PC-9 (cell line): ENCODE measurements around the gene WDR93. TPM values are rescaled to one million over a fixed set of nuclear protein-coding genes. Genes with fewer than 3 reads are reported as not detected.
A peak's percentile ranks its signal among the peaks of the same experiment; 100 is the strongest.
"Not testable (repeated sequence)": the region's sequence is repeated elsewhere in the genome, so short reads cannot be mapped to it uniquely, and the experiment has no call there.

ENCODE experiments used
- BruUV-seq: library from RNA; stranded (reverse); fragments of 400-500 nt; replicated peaks from 2 replicates; lab custom pipeline; 2021; lab: Mats Ljungman, UMichigan
- CTCF ChIA-PET: fragments of 300-600 bp; sonication (Branson Sonifier 250); formaldehyde crosslinking; loops from one replicate; lab custom pipeline; 2022; ENCODE audit warnings: antibody characterized with exemption; lab: Charles Lee
- POLR2A ChIA-PET: fragments of 300-600 bp; sonication (Branson Sonifier 250); formaldehyde crosslinking; loops from one replicate; lab custom pipeline; 2022; ENCODE audit warnings: antibody characterized with exemption; ENCODE audit not compliant: unreplicated experiment; lab: Charles Lee
- DNase-seq, 2 experiments: peaks; one replicate each; pipeline versions ENCODE4 v3.0.0 to v3.0.0-alpha.2; 2015 to 2022; ENCODE audit warnings: mixed read lengths in 1 of 2
- H2AFZ ChIP-seq: fragments of 200-600 bp; sonication (generic); 2 replicates; pipeline ENCODE4 v1.8.1; 2017; ENCODE audit warnings: antibody characterized with exemption
- H3F3A ChIP-seq: fragments of 200-600 bp; sonication (generic); 2 replicates; pipeline ENCODE4 v1.8.1; 2017; ENCODE audit warnings: antibody characterized with exemption, mild to moderate bottlenecking, low read depth; ENCODE audit not compliant: insufficient read depth
- H3K27ac ChIP-seq: fragments of 200-600 bp; sonication (generic); 2 replicates; pipeline ENCODE4 v1.6.1; 2016; ENCODE audit warnings: mixed run types
- H3K27me3 ChIP-seq: fragments of 200-600 bp; sonication (generic); 2 replicates; pipeline ENCODE4 v1.6.1; 2016; ENCODE audit warnings: low read depth, mixed run types; ENCODE audit not compliant: insufficient read depth
- H3K36me3 ChIP-seq: fragments of 200-600 bp; sonication (generic); 2 replicates; pipeline ENCODE4 v1.6.1; 2016; ENCODE audit warnings: low read depth, mixed run types
- H3K4me1 ChIP-seq: fragments of 200-600 bp; sonication (generic); replicated peaks from 2 replicates; pipeline ENCODE4 v1.6.1; 2016; ENCODE audit warnings: mixed run types; ENCODE audit not compliant: insufficient read depth
- H3K4me2 ChIP-seq: fragments of 200-600 bp; sonication (generic); 2 replicates; pipeline ENCODE4 v1.6.1; 2017; ENCODE audit warnings: mixed run types
- H3K4me3 ChIP-seq: fragments of 200-600 bp; sonication (generic); 2 replicates; pipeline ENCODE4 v1.6.1; 2016; ENCODE audit warnings: mixed run types
- H3K79me2 ChIP-seq: fragments of 200-600 bp; sonication (generic); 2 replicates; pipeline ENCODE4 v1.6.1; 2017; ENCODE audit warnings: low read depth, mixed run types
- H3K9me2 ChIP-seq: fragments of 200-600 bp; sonication (generic); 2 replicates; pipeline ENCODE4 v1.8.1; 2017; ENCODE audit warnings: mild to moderate bottlenecking; ENCODE audit not compliant: insufficient read depth
- H3K9me3 ChIP-seq: fragments of 200-600 bp; sonication (generic); 2 replicates; pipeline ENCODE4 v1.8.1; 2016; ENCODE audit warnings: low read depth; ENCODE audit not compliant: insufficient read depth
- H4K20me1 ChIP-seq: fragments of 200-600 bp; sonication (generic); 2 replicates; pipeline ENCODE4 v1.8.1; 2017; ENCODE audit not compliant: insufficient read depth
- CTCF ChIP-seq: fragments of 200-600 bp; sonication (generic); conservative IDR thresholded peaks from 2 replicates; pipeline ENCODE4 v1.6.1; 2017; ENCODE audit warnings: mixed run types, antibody characterized with exemption, mild to moderate bottlenecking, moderate library complexity
- EZH2 ChIP-seq: fragments of 200-600 bp; sonication (generic); IDR thresholded peaks from 2 replicates; pipeline ENCODE4 v1.8.0; 2017; ENCODE audit warnings: antibody characterized with exemption, low read depth
- intact Hi-C: fragments of 100-400 bp; cut with micrococcal nuclease; formaldehyde crosslinking; loops from one replicate; pipeline ENCODE4 v1.10.0; 2022; ENCODE audit not compliant: unreplicated experiment
- total RNA-seq: library from RNA; stranded (reverse); gene quantifications from 2 replicates; pipeline ENCODE4 v1.2.3, GENCODE V29; 2021

Gene WDR93
- total RNA-seq, 1 experiment from 2014 or later, result 1.8 TPM

- H3K36me3 ChIP-seq, result peaks cover 23% of the 10 kb centered on the region; the same call in 1 of the 2 replicates
- POLR2A ChIA-PET, result no interaction called here
- H3K9me2 ChIP-seq, result no peaks in the 10 kb centered on the region
- H3F3A ChIP-seq, result peaks cover 20% of the 10 kb centered on the region
- H3K27ac ChIP-seq, result no peak overlapping the region
- intact Hi-C loops, result no loop called here
- DNase-seq, result no peak
- no peaks in the 10 kb centered on the region for H4K20me1 ChIP-seq
- H3K4me1 ChIP-seq, result peaks cover 27% of the 10 kb centered on the region
- H3K4me3 ChIP-seq, result no peak overlapping the region
- BruUV-seq, result no TSS peak
- H2AFZ ChIP-seq, result no peak overlapping the region
- H3K4me2 ChIP-seq, result no peak overlapping the region
- H3K9me3 ChIP-seq, result no peaks in the 10 kb centered on the region
- CTCF ChIA-PET, result no interaction called here
- no peaks in the 10 kb centered on the region for H3K27me3 ChIP-seq
- H3K79me2 ChIP-seq, result peaks cover 20% of the 10 kb centered on the region
- TF ChIP-seq EZH2, result no peak
- TF ChIP-seq CTCF, result no peak
Measured at GRCh38 chr15:89686522-89686921, 4.1 kb upstream of the WDR93 start.

GRCh38 chr15:89689930-89690275 lies 708 bp upstream of the WDR93 start:
- H3K27ac ChIP-seq, result 0 out of 2 replicates have a peak overlapping the region, but pooled peaks have one; percentile 14
- BruUV-seq, H3K36me3 ChIP-seq, H3K9me3 ChIP-seq, H4K20me1 ChIP-seq, CTCF ChIA-PET, DNase-seq, H3K27me3 ChIP-seq, POLR2A ChIA-PET, H3K9me2 ChIP-seq: not testable (repeated sequence)
- H3F3A ChIP-seq, result peaks cover 37% of the 10 kb centered on the region
- H3K4me1 ChIP-seq, result peaks cover 36% of the 10 kb centered on the region
- peak overlapping the region; percentile 99 for H2AFZ ChIP-seq
- intact Hi-C loops, result loop anchor here (1.0 kb wide), 1 partner anchor 27 kb away; no protein-coding TSS in a partner anchor
- H3K79me2 ChIP-seq, result peaks cover 20% of the 10 kb centered on the region
- H3K4me2 ChIP-seq, result peak overlapping the region; percentile 88
- H3K4me3 ChIP-seq, result peak overlapping the region; percentile 82

- TF ChIP-seq EZH2 (no peak), CTCF (no peak)
- Histone ChIP-seq H3K9me3 (no peaks in the 10 kb centered on the region), H3K36me3 (no peaks in the 10 kb centered on the region), H3K27ac (no peak overlapping the region), H2AFZ (no peak overlapping the region), H3K4me2 (peak overlapping the region; percentile 9; the same call in 1 of the 2 replicates), H3K79me2 (peaks cover 20% of the 10 kb centered on the region), H3K27me3 (no peaks in the 10 kb centered on the region), H3K9me2 (no peaks in the 10 kb centered on the region), H3F3A (peaks cover 32% of the 10 kb centered on the region), H3K4me1 (peaks cover 29% of the 10 kb centered on the region), H4K20me1 (no peaks in the 10 kb centered on the region), H3K4me3 (no peak overlapping the region)
- BruUV-seq, result no TSS peak
- no peak for DNase-seq
- ChIA-PET POLR2A (no interaction called here), CTCF (interaction anchor here (0.6 kb wide), 1 partner anchor 182 kb away, joined by 4 read pairs; no protein-coding TSS in a partner anchor)
- intact Hi-C loops, result no loop called here
Measured at GRCh38 chr15:89693091-89693490, 2.5 kb downstream of the WDR93 start.

GRCh38 chr15:89693696-89694095 lies 3.1 kb downstream of the WDR93 start:
- Histone ChIP-seq H2AFZ (no peak overlapping the region), H3K27me3 (no peaks in the 10 kb centered on the region), H3K4me3 (no peak overlapping the region), H3K4me2 (no peak overlapping the region; the same call in 1 of the 2 replicates), H3K36me3 (no peaks in the 10 kb centered on the region), H3F3A (peaks cover 28% of the 10 kb centered on the region), H3K9me2 (no peaks in the 10 kb centered on the region), H4K20me1 (no peaks in the 10 kb centered on the region), H3K9me3 (no peaks in the 10 kb centered on the region), H3K27ac (no peak overlapping the region), H3K79me2 (peaks cover 16% of the 10 kb centered on the region), H3K4me1 (peaks cover 24% of the 10 kb centered on the region)
- TF ChIP-seq CTCF (no peak), EZH2 (no peak)
- intact Hi-C loops, result loop anchor here (1.0 kb wide), 1 partner anchor 46 kb away; no protein-coding TSS in a partner anchor
- ChIA-PET CTCF (no interaction called here), POLR2A (no interaction called here)
- DNase-seq, result peak in 1 of 2 experiments; percentile 79
- no TSS peak for BruUV-seq
